Thoracic aorta endothelial cell (primary cell): ENCODE data around the gene ERCC1. TPM values are rescaled to one million over a fixed set of nuclear protein-coding genes. Genes with fewer than 3 reads are reported as not detected.

ENCODE experiments used
- small RNA-seq: library from RNA; depleted of rRNA; stranded (forward); fragments of <200 nt; gene quantifications from one replicate; pipeline ENCODE3, GENCODE V24; 2012
- total RNA-seq: library from RNA; depleted of rRNA; stranded (reverse); fragments of >200 nt; gene quantifications from 2 replicates; pipeline ENCODE4 v1.2.3, GENCODE V29; 2012

ERCC1 gene
- total RNA-seq: 72.9 and 79.9 TPM in 2 replicates

DNA sequence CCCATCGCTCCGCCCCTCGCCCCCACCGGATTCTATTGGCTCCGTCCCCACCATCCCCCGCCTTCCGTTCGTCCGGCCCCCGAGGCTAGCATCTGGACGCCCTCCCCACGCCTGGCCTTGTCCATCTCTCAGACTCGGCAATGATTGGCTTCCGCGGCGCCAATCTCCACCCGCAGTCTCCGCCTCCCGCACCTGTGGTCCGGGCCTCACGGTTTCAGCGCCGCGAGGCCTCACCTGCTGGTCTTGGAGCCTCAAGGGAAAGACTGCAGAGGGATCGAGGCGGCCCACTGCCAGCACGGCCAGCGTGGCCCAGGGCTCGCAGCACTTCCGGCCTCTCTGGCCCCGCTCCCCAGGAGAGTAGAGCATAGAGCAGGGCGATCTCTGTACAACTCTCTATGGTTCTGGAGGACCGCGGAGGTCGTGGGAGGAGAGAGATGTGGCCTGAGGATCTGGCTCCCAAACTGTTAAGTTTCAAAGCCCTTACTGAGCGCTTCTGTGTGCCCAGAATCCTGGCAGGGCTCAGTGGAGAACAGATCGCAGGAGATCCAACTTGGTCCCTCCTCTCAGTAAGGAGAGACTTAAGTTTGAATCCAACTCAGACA is at the start of gene ERCC1:
TSS of gene ERCC1 (minus strand) at position 329 of the 602 bp plus-strand sequence. CDS start 543 bp downstream, outside the sequence.

DNA sequence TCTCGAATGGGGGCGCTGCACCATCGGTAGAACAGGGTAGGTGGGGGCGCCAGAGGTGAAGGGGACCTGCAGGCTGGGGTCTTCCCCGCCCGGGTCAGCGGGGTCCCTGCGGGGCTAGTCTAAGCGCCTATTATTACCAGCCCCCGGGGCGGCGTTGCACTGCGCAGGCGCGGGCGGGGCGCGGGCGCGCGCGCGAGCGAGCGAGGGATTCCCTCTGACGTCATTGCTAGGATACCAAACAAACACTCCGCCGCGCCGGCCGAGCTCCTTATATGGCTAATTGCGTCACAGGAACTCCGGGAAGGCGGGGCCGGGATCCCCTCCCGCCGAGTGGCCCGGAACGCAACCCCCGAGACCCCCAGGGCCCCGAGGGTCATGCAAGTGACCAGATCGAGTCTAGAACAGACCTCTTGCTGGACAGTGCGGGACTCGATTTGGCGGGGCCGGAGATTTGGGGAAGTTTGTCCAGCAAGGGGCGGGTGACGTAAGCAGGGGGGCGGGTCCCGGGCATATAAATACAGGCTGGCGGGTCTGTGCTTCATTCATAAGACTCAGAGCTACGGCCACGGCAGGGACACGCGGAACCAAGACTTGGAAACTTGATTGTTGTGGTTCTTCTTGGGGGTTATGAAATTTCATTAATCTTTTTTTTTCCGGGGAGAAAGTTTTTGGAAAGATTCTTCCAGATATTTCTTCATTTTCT is 43.9 kb upstream of the ERCC1 start, which contains the start of gene FOSB:
TSS of gene FOSB (plus strand) at position 541 of the 703 bp plus-strand sequence. CDS start 591 bp downstream, outside the sequence.

GRCh38 chr19:45406226-45407090 is 17.3 kb downstream of the ERCC1 start, which contains the start of gene POLR1G:
TSS of gene POLR1G (plus strand) at chr19:45406644. CDS start at chr19:45406697, 53 bp downstream.

GRCh38 chr19:45404557-45405434 is 18.9 kb downstream of the ERCC1 start, which contains the start of gene PPP1R13L:
TSS of gene PPP1R13L (minus strand) at chr19:45405069. CDS start at chr19:45398318, 6,751 bp downstream.

DNA sequence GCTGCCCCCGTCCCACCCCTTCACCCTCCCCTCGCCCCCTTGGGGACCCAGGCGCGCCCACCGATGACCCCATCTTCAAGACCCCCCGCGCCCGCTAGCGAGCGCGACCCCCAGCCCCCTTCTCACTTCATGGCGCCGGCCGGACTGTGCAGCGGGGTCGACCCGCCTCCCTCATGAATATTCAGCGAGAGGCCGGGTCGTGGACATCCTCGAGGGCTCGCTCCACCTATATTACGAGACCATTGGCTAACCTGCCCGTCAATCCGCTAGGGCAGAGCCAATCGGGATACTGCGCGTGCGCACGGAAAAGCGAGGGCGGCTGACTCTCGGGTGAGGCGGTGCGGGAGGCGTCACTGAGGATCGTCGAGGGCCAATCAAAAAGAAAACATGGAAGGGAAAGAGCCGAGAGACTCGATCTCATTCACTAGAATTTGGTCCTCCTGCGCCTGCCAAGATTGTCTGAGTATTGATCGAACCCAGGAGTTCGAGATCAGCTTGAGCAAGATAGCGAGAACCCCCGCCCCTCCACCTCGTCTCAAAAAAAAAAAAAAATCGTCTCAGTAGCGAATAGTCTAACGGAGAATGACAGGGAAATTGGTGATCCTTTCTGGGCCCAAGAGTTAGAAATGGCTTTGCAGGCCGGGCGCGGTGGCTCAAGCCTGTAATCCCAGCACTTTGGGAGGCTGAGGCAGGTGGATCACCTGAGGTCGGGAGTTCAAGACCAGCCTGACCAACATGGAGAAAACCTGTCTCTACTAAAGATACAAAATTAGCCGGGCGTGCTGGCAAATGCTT is 53.1 kb downstream of the ERCC1 start, which contains the start of gene ERCC2:
TSS of gene ERCC2 (minus strand) at position 164 of the 795 bp plus-strand sequence. CDS start at position 131, 33 bp downstream.

Small RNAs within 50 kb of the gene (small RNA-seq; reads per million reads assigned to genes)
- not detected for gene MIR6088

Other genes with a start within 250 kb of the ERCC1 start
- gene TRAPPC6A, start 245.7 kb downstream of the ERCC1 start, total RNA-seq: 2.4 and 5.2 TPM in 2 replicates
- gene BLOC1S3, start 245.1 kb downstream of the ERCC1 start, total RNA-seq: 6.7 and 8.4 TPM in 2 replicates
- 1.2 and 1.7 TPM in 2 replicates for gene EXOC3L2, start 178.5 kb downstream of the ERCC1 start, total RNA-seq
- 17.7 and 18.1 TPM in 2 replicates for gene MARK4, start 172.6 kb downstream of the ERCC1 start, total RNA-seq
- not detected in 2 replicates for gene CKM, start 101.0 kb downstream of the ERCC1 start, total RNA-seq
- gene KLC3, start 83.2 kb downstream of the ERCC1 start, total RNA-seq: not detected in 2 replicates
- gene ERCC2, start 53.3 kb downstream of the ERCC1 start, total RNA-seq: 38.0 and 39.5 TPM in 2 replicates
- 14.9 and 15.5 TPM in 2 replicates for gene PPP1R13L, start 18.8 kb downstream of the ERCC1 start, total RNA-seq
- 22.0 and 24.5 TPM in 2 replicates for gene POLR1G, start 17.3 kb downstream of the ERCC1 start, total RNA-seq
- 0.27 and 0.65 TPM in 2 replicates for gene FOSB, start 44.1 kb upstream of the ERCC1 start, total RNA-seq
- gene RTN2, start 73.1 kb upstream of the ERCC1 start, total RNA-seq: 5.5 and 6.9 TPM in 2 replicates
- 1.5 and 2.1 TPM in 2 replicates for gene PPM1N, start 74.5 kb upstream of the ERCC1 start, total RNA-seq
- 178 and 185 TPM in 2 replicates for gene VASP, start 83.6 kb upstream of the ERCC1 start, total RNA-seq
- 10.4 and 14.6 TPM in 2 replicates for gene OPA3, start 160.9 kb upstream of the ERCC1 start, total RNA-seq
- gene GPR4, start 178.3 kb upstream of the ERCC1 start, total RNA-seq: 10.0 and 15.7 TPM in 2 replicates
- 17.2 and 17.7 TPM in 2 replicates for gene EML2, start 215.5 kb upstream of the ERCC1 start, total RNA-seq
- gene GIPR, start 244.3 kb upstream of the ERCC1 start, total RNA-seq: not detected in 2 replicates